ENCODE results near the gene SAPCD2.

DNA sequence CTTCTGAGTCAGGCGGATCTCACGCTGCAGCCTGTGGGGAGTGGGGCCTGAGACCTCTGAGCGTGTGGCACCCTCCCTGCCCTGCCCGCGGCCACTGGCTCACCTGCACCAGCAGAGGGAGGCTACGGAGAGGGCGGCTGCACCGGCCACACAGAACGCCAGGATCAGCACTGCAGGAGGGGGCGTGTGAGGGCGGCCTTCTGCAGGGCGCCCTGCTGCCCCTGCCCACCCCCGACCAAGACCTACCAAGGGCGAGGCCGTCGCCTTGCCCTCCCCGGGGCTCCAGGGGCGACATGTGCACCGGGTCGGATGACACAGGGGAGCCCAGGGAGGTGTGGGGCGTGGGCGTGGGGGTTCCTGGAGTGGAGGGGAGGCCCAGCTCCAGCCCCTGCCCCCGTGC is 29.8 kb downstream of the SAPCD2 start:
- TF ChIP-seq, protein P1, sequence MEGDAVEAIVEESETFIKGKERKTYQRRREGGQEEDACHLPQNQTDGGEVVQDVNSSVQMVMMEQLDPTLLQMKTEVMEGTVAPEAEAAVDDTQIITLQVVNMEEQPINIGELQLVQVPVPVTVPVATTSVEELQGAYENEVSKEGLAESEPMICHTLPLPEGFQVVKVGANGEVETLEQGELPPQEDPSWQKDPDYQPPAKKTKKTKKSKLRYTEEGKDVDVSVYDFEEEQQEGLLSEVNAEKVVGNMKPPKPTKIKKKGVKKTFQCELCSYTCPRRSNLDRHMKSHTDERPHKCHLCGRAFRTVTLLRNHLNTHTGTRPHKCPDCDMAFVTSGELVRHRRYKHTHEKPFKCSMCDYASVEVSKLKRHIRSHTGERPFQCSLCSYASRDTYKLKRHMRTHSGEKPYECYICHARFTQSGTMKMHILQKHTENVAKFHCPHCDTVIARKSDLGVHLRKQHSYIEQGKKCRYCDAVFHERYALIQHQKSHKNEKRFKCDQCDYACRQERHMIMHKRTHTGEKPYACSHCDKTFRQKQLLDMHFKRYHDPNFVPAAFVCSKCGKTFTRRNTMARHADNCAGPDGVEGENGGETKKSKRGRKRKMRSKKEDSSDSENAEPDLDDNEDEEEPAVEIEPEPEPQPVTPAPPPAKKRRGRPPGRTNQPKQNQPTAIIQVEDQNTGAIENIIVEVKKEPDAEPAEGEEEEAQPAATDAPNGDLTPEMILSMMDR (IDR thresholded peaks at IDR 0.05; ENCODE audit: low read depth, low read length, poor library complexity, severe bottlenecking): no peak
- no peak for TF ChIP-seq EZH2phosphoT487 (IDR thresholded peaks at IDR 0.05; ENCODE audit: borderline replicate concordance, low read length)
